ENCODE results near the gene P2RY14.

GRCh38 chr3:151307131-151307530, 28.8 kb upstream of the P2RY14 start:
- TF ChIP-seq MAX (IDR thresholded peaks at IDR 0.05; ENCODE audit: insufficient read depth, insufficient read length) (no peak), CTCF (IDR thresholded peaks at IDR 0.05; ENCODE audit: extremely low read depth in 1 of 2, insufficient read depth in 1 of 2, low read depth in 1 of 2, low read length in 2 of 2) (no peak)

All from endothelial cell of umbilical vein (primary cell).